DOHH2 (cell line): ENCODE results near the gene ITGB4.

ENCODE experiments used
- H3F3A ChIP-seq: fragments of 200-600 bp; sonication (generic), shearing (Covaris generic); 2 replicates; pipeline ENCODE4 v1.6.0; 2016; ENCODE audit warnings: antibody characterized with exemption, mild to moderate bottlenecking; ENCODE audit not compliant: control insufficient read depth, insufficient read depth
- H3K27ac ChIP-seq: fragments of 200-600 bp; sonication (generic); 2 replicates; pipeline ENCODE4 v1.5.1; 2014; ENCODE audit warnings: low read depth, mild to moderate bottlenecking, low read length, moderate library complexity
- H3K27me3 ChIP-seq: fragments of 200-600 bp; sonication (generic); 2 replicates; pipeline ENCODE4 v1.6.1; 2014; ENCODE audit warnings: mild to moderate bottlenecking, low read length, mixed read lengths; ENCODE audit not compliant: control insufficient read depth
- H3K36me3 ChIP-seq: fragments of 200-600 bp; sonication (generic); 2 replicates; pipeline ENCODE4 v1.6.1; 2014; ENCODE audit warnings: mild to moderate bottlenecking, low read length, moderate library complexity, mixed read lengths; ENCODE audit not compliant: control insufficient read depth
- H3K4me1 ChIP-seq: fragments of 200-600 bp; sonication (generic); 2 replicates; pipeline ENCODE4 v1.6.1; 2014; ENCODE audit warnings: mild to moderate bottlenecking, low read length, mixed read lengths; ENCODE audit not compliant: control insufficient read depth
- H3K4me2 ChIP-seq: fragments of 200-600 bp; sonication (generic); 2 replicates; pipeline ENCODE4 v1.6.0; 2014; ENCODE audit warnings: mild to moderate bottlenecking, low read length, moderate library complexity
- H3K4me3 ChIP-seq: fragments of 200-600 bp; sonication (generic); 2 replicates; pipeline ENCODE4 v1.5.1; 2014; ENCODE audit warnings: mild to moderate bottlenecking, low read length, mixed read lengths
- H3K79me2 ChIP-seq: fragments of 200-600 bp; sonication (generic); 2 replicates; pipeline ENCODE4 v1.6.1; 2014; ENCODE audit warnings: mild to moderate bottlenecking, low read length, mixed read lengths; ENCODE audit not compliant: control insufficient read depth
- H3K9me2 ChIP-seq: fragments of 200-600 bp; sonication (generic); replicated peaks from 2 replicates; pipeline ENCODE4 v1.6.1; 2014; ENCODE audit warnings: mild to moderate bottlenecking, low read length, mixed read lengths; ENCODE audit not compliant: control insufficient read depth
- H3K9me3 ChIP-seq: fragments of 200-600 bp; sonication (generic); 2 replicates; pipeline ENCODE4 v1.6.1; 2014; ENCODE audit warnings: antibody characterized with exemption, low read length, mixed read lengths; ENCODE audit not compliant: control insufficient read depth, insufficient read depth
- H4K20me1 ChIP-seq: fragments of 200-600 bp; sonication (generic); 2 replicates; pipeline ENCODE4 v1.6.0; 2014; ENCODE audit warnings: low read depth, mild to moderate bottlenecking, antibody characterized with exemption, low read length, moderate library complexity; ENCODE audit not compliant: control insufficient read depth, insufficient read depth
- EZH2phosphoT487 ChIP-seq: fragments of 200-600 bp; sonication (generic); IDR thresholded peaks from 2 replicates; pipeline ENCODE4 v1.6.1; 2017; ENCODE audit warnings: borderline replicate concordance, mild to moderate bottlenecking, antibody characterized with exemption, low read length, moderate library complexity, mixed read lengths
- TF ChIP-seq, protein P1 (sequence below): fragments of 200-600 bp; sonication (generic); IDR thresholded peaks from one replicate; pipeline ENCODE4 v1.5.1; 2014; ENCODE audit warnings: antibody characterized with exemption, mild to moderate bottlenecking, low read depth, low read length; ENCODE audit not compliant: poor library complexity, severe bottlenecking

The ITGB4 gene

GRCh38 chr17:75740215-75740614, 19.0 kb downstream of the ITGB4 start:
- Histone ChIP-seq H3K79me2 (no peaks in the 10 kb centered on the region), H3K9me3 (no peaks in the 10 kb centered on the region), H3K36me3 (no peaks in the 10 kb centered on the region), H3K4me1 (peaks cover 11% of the 10 kb centered on the region), H3F3A (no peaks in the 10 kb centered on the region), H3K27ac (no peak overlapping the region), H3K27me3 (no peaks in the 10 kb centered on the region), H3K4me3 (no peak overlapping the region), H3K9me2 (no peaks in the 10 kb centered on the region), H4K20me1 (no peaks in the 10 kb centered on the region), H3K4me2 (no peak overlapping the region)
- TF ChIP-seq, protein P1, sequence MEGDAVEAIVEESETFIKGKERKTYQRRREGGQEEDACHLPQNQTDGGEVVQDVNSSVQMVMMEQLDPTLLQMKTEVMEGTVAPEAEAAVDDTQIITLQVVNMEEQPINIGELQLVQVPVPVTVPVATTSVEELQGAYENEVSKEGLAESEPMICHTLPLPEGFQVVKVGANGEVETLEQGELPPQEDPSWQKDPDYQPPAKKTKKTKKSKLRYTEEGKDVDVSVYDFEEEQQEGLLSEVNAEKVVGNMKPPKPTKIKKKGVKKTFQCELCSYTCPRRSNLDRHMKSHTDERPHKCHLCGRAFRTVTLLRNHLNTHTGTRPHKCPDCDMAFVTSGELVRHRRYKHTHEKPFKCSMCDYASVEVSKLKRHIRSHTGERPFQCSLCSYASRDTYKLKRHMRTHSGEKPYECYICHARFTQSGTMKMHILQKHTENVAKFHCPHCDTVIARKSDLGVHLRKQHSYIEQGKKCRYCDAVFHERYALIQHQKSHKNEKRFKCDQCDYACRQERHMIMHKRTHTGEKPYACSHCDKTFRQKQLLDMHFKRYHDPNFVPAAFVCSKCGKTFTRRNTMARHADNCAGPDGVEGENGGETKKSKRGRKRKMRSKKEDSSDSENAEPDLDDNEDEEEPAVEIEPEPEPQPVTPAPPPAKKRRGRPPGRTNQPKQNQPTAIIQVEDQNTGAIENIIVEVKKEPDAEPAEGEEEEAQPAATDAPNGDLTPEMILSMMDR: no peak
- no peak for TF ChIP-seq EZH2phosphoT487

DNA sequence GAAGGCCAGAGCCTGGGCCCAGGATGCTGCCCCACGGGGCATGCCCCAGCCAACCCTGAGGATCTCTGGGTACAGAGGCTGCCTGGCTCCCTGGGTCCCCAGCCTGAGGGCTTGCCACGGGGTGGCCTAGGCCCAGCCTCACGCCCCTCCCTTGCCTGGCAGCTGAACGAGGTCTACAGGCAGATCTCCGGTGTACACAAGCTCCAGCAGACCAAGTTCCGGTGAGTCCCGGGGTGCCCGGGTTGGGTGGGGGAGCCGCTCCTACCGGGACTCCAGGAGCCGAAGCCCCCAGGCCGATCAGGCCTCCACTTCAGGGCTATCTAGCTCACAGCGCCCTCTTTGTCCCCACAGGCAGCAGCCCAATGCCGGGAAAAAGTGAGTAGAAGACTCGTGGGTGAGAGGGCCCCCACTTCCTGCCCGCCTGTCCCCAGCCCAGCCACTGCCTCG, 19.4 kb downstream of the ITGB4 start:
- Histone ChIP-seq H3K4me2 (no peak overlapping the region), H3K4me1 (peaks cover 11% of the 10 kb centered on the region), H4K20me1 (no peaks in the 10 kb centered on the region), H3K36me3 (no peaks in the 10 kb centered on the region), H3K27me3 (no peaks in the 10 kb centered on the region), H3K27ac (no peak overlapping the region), H3K79me2 (no peaks in the 10 kb centered on the region), H3F3A (no peaks in the 10 kb centered on the region), H3K9me2 (no peaks in the 10 kb centered on the region), H3K9me3 (no peaks in the 10 kb centered on the region), H3K4me3 (no peak overlapping the region)
- TF ChIP-seq, protein P1: no peak
- TF ChIP-seq EZH2phosphoT487: no peak

- H3K4me3 ChIP-seq: no peak overlapping the region
- H4K20me1 ChIP-seq: no peaks in the 10 kb centered on the region
- peaks cover 11% of the 10 kb centered on the region for H3K4me1 ChIP-seq
- H3K4me2 ChIP-seq: no peak overlapping the region
- no peaks in the 10 kb centered on the region for H3K27me3 ChIP-seq
- H3K36me3 ChIP-seq: no peaks in the 10 kb centered on the region
- no peaks in the 10 kb centered on the region for H3K9me3 ChIP-seq
- no peaks in the 10 kb centered on the region for H3F3A ChIP-seq
- TF ChIP-seq EZH2phosphoT487: no peak
- TF ChIP-seq, protein P1: no peak
- no peak overlapping the region for H3K27ac ChIP-seq
- no peaks in the 10 kb centered on the region for H3K9me2 ChIP-seq
- no peaks in the 10 kb centered on the region for H3K79me2 ChIP-seq
Measured at GRCh38 chr17:75742337-75742736, 21.1 kb downstream of the ITGB4 start.
